Sigmoid colon (tissue), 7 donors: Measurements from ENCODE around the gene PRSS8. TPM values are rescaled to one million over a fixed set of nuclear protein-coding genes. Genes with fewer than 3 reads are reported as not detected.

Experiments
- DNase-seq: peaks from one replicate; pipeline ENCODE4 v3.0.0-alpha.2; 2019
- H3K27ac ChIP-seq, 4 donors: fragments of 200-600 bp; sonication (generic); one replicate each; pipeline ENCODE4 v1.5.1; 2016 to 2019; ENCODE audit warnings: mild to moderate bottlenecking in 1 of 4
- H3K27me3 ChIP-seq, 3 donors: fragments of 200-600 bp; sonication (generic); one replicate each; pipeline ENCODE4 v1.5.1; 2019; ENCODE audit warnings: mild to moderate bottlenecking in 1 of 3
- H3K36me3 ChIP-seq, 4 donors: fragments of 200-600 bp; sonication (generic); one replicate each; pipeline ENCODE4 v1.5.1; 2016 to 2019
- H3K4me1 ChIP-seq, 4 donors: fragments of 200-600 bp; sonication (generic); one replicate each; pipeline ENCODE4 v1.5.1; 2017 to 2019
- H3K4me3 ChIP-seq, 4 donors: fragments of 200-600 bp; sonication (generic); one replicate each; pipeline ENCODE4 v1.5.1; 2017 to 2019; ENCODE audit warnings: mild to moderate bottlenecking in 2 of 4, moderate library complexity in 1 of 4
- H3K9me3 ChIP-seq, 4 donors: fragments of 200-600 bp in 3 of 4; sonication (generic) in 3 of 4; one replicate each; pipeline versions ENCODE4 v1.5.1 to v1.6.1; 2013 to 2019
- CTCF ChIP-seq, 4 experiments: fragments of 450-650 bp in 3 of 4; fragments of 200-600 bp in 1 of 4; IDR thresholded peaks; one replicate each; pipeline ENCODE4 v1.5.1; 2016 to 2019; ENCODE audit warnings: antibody characterized with exemption in 4 of 4, mild to moderate bottlenecking in 3 of 4, moderate library complexity in 2 of 4
- EP300 ChIP-seq, 4 donors: sonication (generic); formaldehyde crosslinking; IDR thresholded peaks; one replicate each; pipeline ENCODE4 v1.6.1; 2017; ENCODE audit warnings: antibody characterized with exemption in 4 of 4
- POLR2A ChIP-seq, 2 donors: fragments of 450-650 bp; IDR thresholded peaks; one replicate each; pipeline ENCODE4 v1.6.1; 2016; ENCODE audit warnings: antibody characterized with exemption in 2 of 2, mild to moderate bottlenecking in 2 of 2, moderate library complexity in 2 of 2
- POLR2AphosphoS5 ChIP-seq, 4 donors: sonication (generic); formaldehyde crosslinking; IDR thresholded peaks; one replicate each; pipeline ENCODE4 v1.6.1; 2017; ENCODE audit warnings: antibody characterized with exemption in 4 of 4
- WGBS, 2 donors: extraction: QIAGEN DNeasy Blood & Tissue Kit; methylation state at CpG; one replicate each; pipeline ENCODE4 v1.1.7; 2013; 5-methylcytosine and 5-hydroxymethylcytosine counted together
- intact Hi-C: fragments of 100-400 bp; cut with DNase I; formaldehyde crosslinking; loops from one replicate; pipeline ENCODE4 v1.15.1; 2023
- polyA plus RNA-seq, 3 donors: library from polyadenylated mRNA; stranded (reverse); fragments of 200-250 nt; gene quantifications; one replicate each; pipeline ENCODE4 v1.2.3, GENCODE V29; 2013
- total RNA-seq, 4 donors: library from RNA; depleted of rRNA; stranded (reverse); fragments of >200 nt; gene quantifications; one replicate each; pipeline ENCODE4 v1.1.0, GENCODE V29; 2016
- donor health status: healthy with polysubstance abuse.
- donor health status: Bipolar disorder and iron deficiency.
- donor health status: healthy.

The PRSS8 gene
- total and polyA plus RNA-seq, 7 donors: 0.16 to 342 (median 28.9) TPM; not detected in 1

- TF ChIP-seq CTCF (IDR thresholded peaks at IDR 0.05) (no peak), POLR2AphosphoS5 (IDR thresholded peaks at IDR 0.05) (no peak), EP300 (IDR thresholded peaks at IDR 0.05) (no peak), POLR2A (IDR thresholded peaks at IDR 0.05) (no peak)
- Histone ChIP-seq H3K27me3 (peaks cover 5 to 22% (median 6%) of the 10 kb centered on the region in 3 donors), H3K27ac (no peak overlapping the region), H3K4me3 (no peak overlapping the region), H3K9me3 (no peaks in the 10 kb centered on the region), H3K4me1 (peaks cover 0 to 22% (median 8%) of the 10 kb centered on the region in 4 donors), H3K36me3 (peaks cover 46 to 57% (median 50%) of the 10 kb centered on the region in 4 donors)
- 24 to 70% methylated on average over 5 of the region's 5 CpGs for WGBS, 2 donors
- intact Hi-C loops: no loop called here
- no peak for DNase-seq
These were observed 3.7 kb downstream of the PRSS8 start for GRCh38 chr16:31131841-31132271.

GRCh38 chr16:31131416-31131815 lies 4.1 kb downstream of the PRSS8 start:
- no peak for TF ChIP-seq POLR2AphosphoS5 (IDR thresholded peaks at IDR 0.05)
- no peak for TF ChIP-seq POLR2A (IDR thresholded peaks at IDR 0.05)
- TF ChIP-seq EP300 (IDR thresholded peaks at IDR 0.05): no peak
- no peak for TF ChIP-seq CTCF (IDR thresholded peaks at IDR 0.05)
- Histone ChIP-seq H3K27me3 (peaks cover 4 to 22% (median 5%) of the 10 kb centered on the region in 3 donors), H3K27ac (no peak overlapping the region), H3K4me1 (peaks cover 0 to 22% (median 8%) of the 10 kb centered on the region in 4 donors), H3K9me3 (no peaks in the 10 kb centered on the region), H3K36me3 (peaks cover 47 to 60% (median 51%) of the 10 kb centered on the region in 4 donors), H3K4me3 (no peak overlapping the region)
- WGBS, 2 donors: 40 to 76% methylated on average over 11 of the region's 11 CpGs
- intact Hi-C loops: no loop called here
- no peak for DNase-seq

- DNase-seq: no peak
- peak overlapping the region in 2 of 4 donors; percentile 18 to 67 for H3K27ac ChIP-seq
- intact Hi-C loops: no loop called here
These were observed 4.6 kb downstream of the PRSS8 start for GRCh38 chr16:31130899-31131298.

GRCh38 chr16:31130336-31130891 lies 5.1 kb downstream of the PRSS8 start:
- peak overlapping the region; percentile 48 to 67 (median 60) for H3K27ac ChIP-seq
- 16 to 69% methylated on average over 10 of the region's 10 CpGs for WGBS, 2 donors
- intact Hi-C loops: no loop called here
- no peak for DNase-seq
- H3K27me3 ChIP-seq: peaks cover 0 to 12% (median 5%) of the 10 kb centered on the region in 3 donors
- peaks cover 47 to 68% (median 51%) of the 10 kb centered on the region in 4 donors for H3K36me3 ChIP-seq
- no peak overlapping the region for H3K4me3 ChIP-seq
- TF ChIP-seq CTCF (IDR thresholded peaks at IDR 0.05): no peak
- TF ChIP-seq EP300 (IDR thresholded peaks at IDR 0.05): no peak
- TF ChIP-seq POLR2A (IDR thresholded peaks at IDR 0.05): no peak
- TF ChIP-seq POLR2AphosphoS5 (IDR thresholded peaks at IDR 0.05): no peak
- peaks cover 0 to 22% (median 8%) of the 10 kb centered on the region in 4 donors for H3K4me1 ChIP-seq
- no peaks in the 10 kb centered on the region for H3K9me3 ChIP-seq

More at GRCh38 chr16:31130899-31131298, 4.6 kb downstream of the PRSS8 start:
- H3K27me3 ChIP-seq: peaks cover 0 to 17% (median 5%) of the 10 kb centered on the region in 3 donors
- no peaks in the 10 kb centered on the region for H3K9me3 ChIP-seq
- WGBS, 2 donors: 17 to 70% methylated on average over 6 of the region's 6 CpGs
- no peak overlapping the region for H3K4me3 ChIP-seq
- no peak for TF ChIP-seq POLR2A (IDR thresholded peaks at IDR 0.05)
- no peak for TF ChIP-seq POLR2AphosphoS5 (IDR thresholded peaks at IDR 0.05)
- no peak for TF ChIP-seq CTCF (IDR thresholded peaks at IDR 0.05)
- TF ChIP-seq EP300 (IDR thresholded peaks at IDR 0.05): no peak
- peaks cover 47 to 65% (median 51%) of the 10 kb centered on the region in 4 donors for H3K36me3 ChIP-seq
- peaks cover 0 to 22% (median 8%) of the 10 kb centered on the region in 4 donors for H3K4me1 ChIP-seq
